Body of pancreas (tissue), 4 donors: Measurements from ENCODE around the gene STX2.

Source experiments
- CTCF ChIP-seq, 7 experiments: fragments of 450-650 bp in 4 of 7; fragments of 200-600 bp in 3 of 7; sonication (generic) in 3 of 7; IDR thresholded peaks; one replicate each; pipeline ENCODE4 v1.5.1; 2016 to 2019; ENCODE audit warnings: antibody characterized with exemption in 7 of 7
- POLR2A ChIP-seq, 3 donors: fragments of 450-650 bp; IDR thresholded peaks; one replicate each; pipeline ENCODE4 v1.6.1; 2016; ENCODE audit warnings: antibody characterized with exemption in 3 of 3, mild to moderate bottlenecking in 2 of 3

GRCh38 chr12:130770413-130771028, 68.5 kb downstream of the STX2 start:
- no peak for TF ChIP-seq CTCF (IDR thresholded peaks at IDR 0.05)
- TF ChIP-seq POLR2A (IDR thresholded peaks at IDR 0.05) = no peak
